HG03025 (cell line): ENCODE data around the gene MRO.
"Not testable (repeated sequence)": the region's sequence is repeated elsewhere in the genome, so short reads cannot be mapped to it uniquely, and the experiment has no call there.

Experiments used
- ATAC-seq: cut with Tn5 transposase; IDR thresholded peaks from one replicate; pipeline ENCODE4 v1.9.1; 2021; ENCODE audit warnings: mild to moderate bottlenecking, moderate library complexity; ENCODE audit not compliant: unreplicated experiment, low FRiP score

MRO gene

GRCh38 chr18:50839341-50839740 lies 19.5 kb upstream of the MRO start:
- no peak for ATAC-seq

- no peak for ATAC-seq
Measured at GRCh38 chr18:50836521-50836957, 16.7 kb upstream of the MRO start.

GRCh38 chr18:50833496-50833895 lies 13.7 kb upstream of the MRO start:
- ATAC-seq = not testable (repeated sequence)

- ATAC-seq = peak; percentile 63
Measured at GRCh38 chr18:50832754-50833153, 12.9 kb upstream of the MRO start.

- ATAC-seq = no peak
Measured at GRCh38 chr18:50830544-50830943, 10.7 kb upstream of the MRO start.

GRCh38 chr18:50829644-50830043 lies 9.8 kb upstream of the MRO start:
- no peak for ATAC-seq

GRCh38 chr18:50826027-50826426 lies 6.2 kb upstream of the MRO start:
- ATAC-seq = no peak

GRCh38 chr18:50825621-50826020 lies 5.8 kb upstream of the MRO start:
- no peak for ATAC-seq

- no peak for ATAC-seq
Measured at GRCh38 chr18:50822756-50823155, 2.9 kb upstream of the MRO start.

GRCh38 chr18:50820901-50821520 lies 1.2 kb upstream of the MRO start:
- no peak for ATAC-seq

GRCh38 chr18:50819027-50819727 lies 639 bp downstream of the MRO start:
- ATAC-seq = no peak

- ATAC-seq = no peak
Measured at GRCh38 chr18:50816419-50817166, 3.2 kb downstream of the MRO start.

GRCh38 chr18:50814395-50814794 lies 5.4 kb downstream of the MRO start:
- ATAC-seq = no peak

GRCh38 chr18:50813353-50813752 lies 6.5 kb downstream of the MRO start:
- ATAC-seq = no peak

GRCh38 chr18:50812834-50813233 lies 7.0 kb downstream of the MRO start:
- no peak for ATAC-seq

- no peak for ATAC-seq
Measured at GRCh38 chr18:50807176-50807575, 12.6 kb downstream of the MRO start.

- no peak for ATAC-seq
Measured at GRCh38 chr18:50806208-50806616, 13.6 kb downstream of the MRO start.

GRCh38 chr18:50805732-50806131 lies 14.1 kb downstream of the MRO start:
- ATAC-seq = no peak

- no peak for ATAC-seq
Measured at GRCh38 chr18:50803592-50803991, 16.2 kb downstream of the MRO start.

GRCh38 chr18:50802141-50802540 lies 17.7 kb downstream of the MRO start:
- no peak for ATAC-seq

GRCh38 chr18:50797142-50797541 lies 22.7 kb downstream of the MRO start:
- ATAC-seq = no peak

GRCh38 chr18:50796495-50796894 lies 23.3 kb downstream of the MRO start:
- no peak for ATAC-seq
